Gastroesophageal sphincter (tissue), 4 donors: ENCODE results near the gene EPAS1. TPM values are rescaled to one million over a fixed set of nuclear protein-coding genes. Genes with fewer than 3 reads are reported as not detected.
A peak's percentile ranks its signal among the peaks of the same experiment; 100 is the strongest.

Experiments
- ATAC-seq: fragments of 150-250 bp; one replicate; pipeline ENCODE4 v1.9.1; 2016; ENCODE audit warnings: mild to moderate bottlenecking, moderate library complexity
- H3K27ac ChIP-seq, 4 donors: fragments of 200-600 bp; sonication (generic) in 3 of 4; 1 replicate in 3 of 4; 2 replicates in 1 of 4; pipeline ENCODE4 v1.5.1; 2016 to 2019
- H3K27me3 ChIP-seq: fragments of 200-600 bp; sonication (generic); one replicate; pipeline ENCODE4 v1.5.1; 2019
- H3K36me3 ChIP-seq, 2 donors: fragments of 200-600 bp; sonication (generic); one replicate each; pipeline ENCODE4 v1.5.1; 2019; ENCODE audit warnings: control low read depth in 1 of 2
- H3K4me1 ChIP-seq, 3 donors: fragments of 200-600 bp; sonication (generic); 1 replicate in 2 of 3; 2 replicates in 1 of 3; pipeline ENCODE4 v1.5.1; 2016 to 2019; ENCODE audit warnings: control low read depth in 2 of 3
- H3K4me3 ChIP-seq, 2 donors: fragments of 200-600 bp; sonication (generic); one replicate each; pipeline ENCODE4 v1.5.1; 2019; ENCODE audit warnings: mild to moderate bottlenecking in 1 of 2, moderate library complexity in 1 of 2
- H3K9me3 ChIP-seq, 3 donors: fragments of 200-600 bp; sonication (generic); one replicate each; pipeline ENCODE4 v1.5.1; 2017 to 2019; ENCODE audit warnings: control low read depth in 2 of 3
- CTCF ChIP-seq, 4 experiments: fragments of 200-600 bp in 2 of 4; fragments of 450-650 bp in 2 of 4; sonication (generic) in 1 of 4; IDR thresholded peaks; one replicate each; pipeline ENCODE4 v1.5.1; 2017 to 2019; ENCODE audit warnings: antibody characterized with exemption in 4 of 4, mild to moderate bottlenecking in 2 of 4, moderate library complexity in 2 of 4
- EP300 ChIP-seq: sonication (generic); formaldehyde crosslinking; IDR thresholded peaks from one replicate; pipeline ENCODE4 v1.6.1; 2017; ENCODE audit warnings: antibody characterized with exemption, mild to moderate bottlenecking
- POLR2A ChIP-seq, 2 donors: fragments of 450-650 bp; IDR thresholded peaks; one replicate each; pipeline ENCODE4 v1.6.1; 2017; ENCODE audit warnings: antibody characterized with exemption in 2 of 2, mild to moderate bottlenecking in 2 of 2, moderate library complexity in 1 of 2
- POLR2AphosphoS5 ChIP-seq: sonication (generic); formaldehyde crosslinking; IDR thresholded peaks from one replicate; pipeline ENCODE4 v1.6.1; 2017; ENCODE audit warnings: antibody characterized with exemption
- WGBS, 2 donors: methylation state at CpG; one replicate each; pipeline ENCODE4 v1.1.5; 2018; ENCODE audit warnings: low coverage in 1 of 2; 5-methylcytosine and 5-hydroxymethylcytosine counted together
- total RNA-seq, 4 donors: library from RNA; depleted of rRNA; stranded (reverse); fragments of >200 nt; gene quantifications; one replicate each; pipeline ENCODE4 v1.1.0, GENCODE V29; 2016

The EPAS1 gene
- total RNA-seq, 4 donors from 2014 or later: 101 to 152 (median 131) TPM

GRCh38 chr2:46258937-46259776, 38.0 kb upstream of the EPAS1 start:
- no peaks in the 10 kb centered on the region for H3K36me3 ChIP-seq
- peak overlapping the region in 1 of 4 donors; percentile 11 for H3K27ac ChIP-seq
- no peaks in the 10 kb centered on the region for H3K9me3 ChIP-seq
- peaks cover 0 to 11% (median 0%) of the 10 kb centered on the region in 3 donors for H3K4me1 ChIP-seq
- no peak for TF ChIP-seq POLR2AphosphoS5
- no peak for TF ChIP-seq CTCF (IDR thresholded peaks at IDR 0.05)
- no peak for TF ChIP-seq POLR2A (IDR thresholded peaks at IDR 0.05)
- no peak for TF ChIP-seq EP300
- peak; percentile 31 for ATAC-seq
- WGBS, 2 donors: 78 to 79% methylated on average over 1 to 2 of the region's 5 CpGs
- no peak overlapping the region for H3K4me3 ChIP-seq
- H3K27me3 ChIP-seq: no peaks in the 10 kb centered on the region

- Histone ChIP-seq H3K9me3 (no peaks in the 10 kb centered on the region), H3K36me3 (no peaks in the 10 kb centered on the region), H3K4me3 (no peak overlapping the region), H3K4me1 (peaks cover 0 to 11% (median 0%) of the 10 kb centered on the region in 3 donors), H3K27ac (peak overlapping the region in 1 of 4 donors; percentile 11), H3K27me3 (no peaks in the 10 kb centered on the region)
- no peak for ATAC-seq
- WGBS, 2 donors: 28 to 89% methylated on average over 1 of the region's 1 CpG
- TF ChIP-seq POLR2AphosphoS5 (no peak), POLR2A (IDR thresholded peaks at IDR 0.05) (no peak), EP300 (no peak), CTCF (IDR thresholded peaks at IDR 0.05) (no peak)
Observed at GRCh38 chr2:46259777-46260168, 37.4 kb upstream of the EPAS1 start.

- peaks cover 0 to 11% (median 0%) of the 10 kb centered on the region in 3 donors for H3K4me1 ChIP-seq
- no peaks in the 10 kb centered on the region for H3K9me3 ChIP-seq
- H3K36me3 ChIP-seq: no peaks in the 10 kb centered on the region
- WGBS, 2 donors: 95 to 100% methylated on average over 2 to 4 of the region's 4 CpGs
- ATAC-seq: no peak
- no peak overlapping the region for H3K4me3 ChIP-seq
- H3K27me3 ChIP-seq: no peaks in the 10 kb centered on the region
- no peak overlapping the region for H3K27ac ChIP-seq
- no peak for TF ChIP-seq CTCF (IDR thresholded peaks at IDR 0.05)
Observed at GRCh38 chr2:46260305-46260704, 36.9 kb upstream of the EPAS1 start.

GRCh38 chr2:46262248-46262938, 34.8 kb upstream of the EPAS1 start:
- H3K4me1 ChIP-seq: peaks cover 0 to 11% (median 0%) of the 10 kb centered on the region in 3 donors
- H3K27ac ChIP-seq: no peak overlapping the region
- TF ChIP-seq CTCF (IDR thresholded peaks at IDR 0.05): no peak
- no peak for TF ChIP-seq POLR2A (IDR thresholded peaks at IDR 0.05)
- TF ChIP-seq POLR2AphosphoS5: no peak
- no peak for TF ChIP-seq EP300
- no peak for ATAC-seq
- no peaks in the 10 kb centered on the region for H3K36me3 ChIP-seq
- H3K9me3 ChIP-seq: no peaks in the 10 kb centered on the region
- 55% methylated on average over 1 of the region's 2 CpGs; no CpG with 5 or more reads in 1 of the 2 donors for WGBS, 2 donors
- no peak overlapping the region for H3K4me3 ChIP-seq
- no peaks in the 10 kb centered on the region for H3K27me3 ChIP-seq
